GM12864 (cell line): ENCODE results near the gene RAD51C.
A peak's percentile ranks its signal among the peaks of the same experiment; 100 is the strongest.
"Not testable (repeated sequence)": the region's sequence is repeated elsewhere in the genome, so short reads cannot be mapped to it uniquely, and the experiment has no call there.

Source experiments
- DNase-seq: peaks from one replicate; pipeline ENCODE4 v3.0.0-alpha.2; 2011; ENCODE audit warnings: low read depth
- H3K4me3 ChIP-seq: 2 replicates; pipeline ENCODE4 v1.5.1; 2011; ENCODE audit warnings: mild to moderate bottlenecking, low read depth, low read length, control low read depth
- CTCF ChIP-seq: IDR thresholded peaks from 2 replicates; pipeline ENCODE4 v1.5.1; 2011; ENCODE audit warnings: low read depth, mild to moderate bottlenecking, moderate library complexity, low read length, control low read depth, inconsistent platforms; ENCODE audit errors: missing control alignments

RAD51C gene

GRCh38 chr17:58692239-58693055, at the start of gene RAD51C:
Gene RAD51C, plus strand, starts transcription at chr17:58692602. Its CDS starts 42 bp downstream, at chr17:58692644.
- peak; percentile 74 for DNase-seq
- H3K4me3 ChIP-seq, result peak within 1 kb of the TSS; percentile 84
- peak; percentile 2 for TF ChIP-seq CTCF

GRCh38 chr17:58643147-58643546, 49.3 kb upstream of the RAD51C start:
- H3K4me3 ChIP-seq, result no peak overlapping the region
- DNase-seq, result no peak
- TF ChIP-seq CTCF, result no peak

- TF ChIP-seq CTCF, result no peak
- no peak overlapping the region for H3K4me3 ChIP-seq
- DNase-seq, result no peak
Measured at GRCh38 chr17:58648236-58648635, 44.2 kb upstream of the RAD51C start.

DNA sequence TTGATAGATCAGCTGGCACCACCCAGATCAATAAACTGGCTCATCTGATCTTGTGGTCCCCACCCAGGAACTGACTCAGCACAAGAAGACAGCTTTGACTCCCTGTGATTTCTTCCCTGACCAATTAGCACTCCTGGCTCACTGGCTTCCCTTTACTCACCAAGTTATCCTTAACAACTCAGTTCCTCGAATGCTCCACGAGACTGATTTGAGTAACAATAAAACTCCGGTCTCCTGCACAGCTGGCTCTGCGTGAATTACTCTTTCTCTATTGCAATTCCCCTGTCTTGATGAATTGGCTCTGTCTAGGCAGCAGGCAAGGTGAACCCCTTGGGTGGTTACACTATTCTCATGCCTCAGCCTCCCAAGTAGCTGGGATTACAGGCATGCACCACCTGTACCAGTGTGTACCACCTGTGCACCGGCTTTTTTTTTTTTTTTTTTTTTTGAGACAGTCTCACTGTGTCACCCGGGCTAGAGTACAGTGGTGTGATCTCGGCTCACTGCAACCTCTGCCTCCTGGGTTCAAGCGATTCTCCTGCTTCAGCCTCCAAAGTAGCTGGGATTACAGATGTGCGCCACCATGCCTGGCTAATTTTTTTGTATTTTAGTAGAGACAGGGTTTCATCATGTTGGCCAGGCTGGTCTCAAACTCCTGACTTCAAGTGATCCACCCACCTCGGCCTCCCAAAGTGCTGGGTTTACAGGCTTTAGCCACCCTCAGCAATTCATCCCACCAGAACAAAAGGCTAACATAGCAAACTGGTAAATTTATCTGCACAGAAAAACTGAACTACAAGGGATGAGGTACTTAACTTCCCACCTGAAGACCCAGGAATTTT, 34.2 kb upstream of the RAD51C start:
- H3K4me3 ChIP-seq, DNase-seq: not testable (repeated sequence)

DNA sequence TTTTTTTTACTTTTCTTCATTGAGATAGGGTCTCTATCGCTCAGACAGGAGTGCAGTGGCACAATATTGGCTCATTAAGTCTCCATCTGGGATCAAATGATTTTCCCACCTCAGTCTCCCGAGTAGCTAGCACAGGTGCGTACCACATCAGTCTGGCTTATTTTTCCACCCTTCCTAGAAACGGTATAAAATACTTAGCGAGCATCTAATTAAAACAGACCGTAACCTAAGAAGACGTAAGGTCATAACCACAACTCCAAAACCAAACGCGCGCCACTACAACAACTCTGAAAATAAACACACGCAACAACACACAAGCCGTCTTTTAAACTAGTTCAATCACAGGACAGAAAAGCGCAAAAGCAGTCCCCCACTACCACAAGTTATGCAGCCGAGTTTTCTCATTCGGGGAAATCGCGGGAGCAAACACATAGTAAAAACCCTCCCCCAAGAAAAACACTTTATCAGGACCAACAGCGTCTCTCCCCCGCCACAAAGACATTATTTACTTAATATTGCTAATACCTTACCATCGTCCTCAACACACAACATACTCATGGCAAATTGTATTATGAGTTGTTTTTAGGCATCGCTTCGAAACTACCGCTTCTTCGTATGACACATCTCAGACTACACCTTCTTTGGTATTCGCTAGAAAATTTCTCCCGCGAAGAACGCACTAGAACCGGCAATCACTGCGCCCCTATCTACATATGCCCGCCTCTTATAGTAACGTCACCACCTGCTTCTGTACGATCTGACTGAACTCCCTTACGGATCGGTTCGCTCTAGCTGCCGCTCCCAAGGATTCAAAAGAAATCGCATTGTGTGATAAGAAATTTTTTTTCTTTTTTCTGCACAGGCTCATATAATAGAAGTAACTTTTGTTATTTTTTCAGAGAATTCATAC, 33.3 kb upstream of the RAD51C start:
- DNase-seq, result peak; percentile 94
- TF ChIP-seq CTCF, result no peak
- H3K4me3 ChIP-seq, result peak overlapping the region; percentile 51

- DNase-seq, result not testable (repeated sequence)
- H3K4me3 ChIP-seq, result peak overlapping the region; percentile 51
Measured at GRCh38 chr17:58659714-58660084, 32.7 kb upstream of the RAD51C start.

DNA sequence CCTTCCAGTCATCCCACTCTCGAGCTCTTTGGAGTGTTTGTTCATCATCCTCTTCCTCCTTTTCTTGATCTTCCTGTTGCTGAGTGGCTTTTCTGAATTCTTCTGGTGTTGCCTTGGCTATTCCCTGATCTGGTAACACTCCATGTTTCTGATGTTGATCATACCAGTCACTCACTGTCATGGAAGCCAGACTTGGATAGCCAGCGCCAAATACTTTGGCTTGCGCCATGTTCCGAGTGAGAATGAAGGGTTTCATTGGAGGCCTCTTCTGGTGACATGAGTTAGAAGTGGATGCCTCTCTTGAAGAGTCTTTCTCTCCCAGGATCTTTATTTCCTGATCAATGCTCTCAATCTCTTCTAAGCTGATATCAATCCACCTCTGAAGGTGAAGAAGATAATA, 31.8 kb upstream of the RAD51C start:
- no peak for DNase-seq
- TF ChIP-seq CTCF, result no peak
- no peak overlapping the region for H3K4me3 ChIP-seq
